MM.1S (cell line): ENCODE data around the gene KCTD10.

ENCODE experiments used
- EZH2 ChIP-seq: fragments of 300-600 bp; sonication (generic); optimal IDR thresholded peaks from 2 replicates; pipeline ENCODE3; 2017; ENCODE audit warnings: low read depth, mild to moderate bottlenecking, antibody characterized with exemption, low read length, mixed read lengths
- TF ChIP-seq, protein P1 (sequence below): fragments of 300-600 bp; sonication (generic); IDR thresholded peaks from 2 replicates; pipeline ENCODE4 v1.5.1; 2016; ENCODE audit warnings: antibody characterized with exemption, low read length, mixed read lengths

DNA sequence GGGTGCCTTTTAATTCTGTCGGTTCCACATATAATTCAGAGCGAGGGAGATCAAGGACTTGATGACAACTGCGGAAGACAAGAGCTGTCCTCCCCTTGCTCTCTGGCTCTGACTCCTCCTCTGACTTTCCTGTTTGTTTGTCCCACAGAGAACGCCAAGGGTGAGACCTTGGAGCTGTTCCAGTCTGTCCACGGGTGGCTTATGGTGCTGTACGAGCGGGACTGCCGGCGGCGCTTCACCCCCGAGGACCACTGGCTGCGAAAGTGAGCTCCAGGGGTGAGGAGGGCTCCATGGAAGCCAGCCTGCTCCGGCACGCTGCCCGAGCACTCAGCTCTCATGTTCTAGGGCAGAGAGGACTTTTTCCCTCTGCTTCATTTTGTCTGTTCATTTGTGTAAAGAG lies 33.1 kb upstream of the KCTD10 start:
- TF ChIP-seq EZH2: no peak
- TF ChIP-seq, protein P1, sequence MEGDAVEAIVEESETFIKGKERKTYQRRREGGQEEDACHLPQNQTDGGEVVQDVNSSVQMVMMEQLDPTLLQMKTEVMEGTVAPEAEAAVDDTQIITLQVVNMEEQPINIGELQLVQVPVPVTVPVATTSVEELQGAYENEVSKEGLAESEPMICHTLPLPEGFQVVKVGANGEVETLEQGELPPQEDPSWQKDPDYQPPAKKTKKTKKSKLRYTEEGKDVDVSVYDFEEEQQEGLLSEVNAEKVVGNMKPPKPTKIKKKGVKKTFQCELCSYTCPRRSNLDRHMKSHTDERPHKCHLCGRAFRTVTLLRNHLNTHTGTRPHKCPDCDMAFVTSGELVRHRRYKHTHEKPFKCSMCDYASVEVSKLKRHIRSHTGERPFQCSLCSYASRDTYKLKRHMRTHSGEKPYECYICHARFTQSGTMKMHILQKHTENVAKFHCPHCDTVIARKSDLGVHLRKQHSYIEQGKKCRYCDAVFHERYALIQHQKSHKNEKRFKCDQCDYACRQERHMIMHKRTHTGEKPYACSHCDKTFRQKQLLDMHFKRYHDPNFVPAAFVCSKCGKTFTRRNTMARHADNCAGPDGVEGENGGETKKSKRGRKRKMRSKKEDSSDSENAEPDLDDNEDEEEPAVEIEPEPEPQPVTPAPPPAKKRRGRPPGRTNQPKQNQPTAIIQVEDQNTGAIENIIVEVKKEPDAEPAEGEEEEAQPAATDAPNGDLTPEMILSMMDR: no peak
